ENCODE data around the gene ZG16B. TPM values are rescaled to one million over a fixed set of nuclear protein-coding genes. Genes with fewer than 3 reads are reported as not detected.

ZG16B gene
- total RNA-seq, 1 donor from 2014 or later: 0.13 TPM

GRCh38 chr16:2822496-2822895 is 7.6 kb upstream of the ZG16B start:
- DNase-seq (ENCODE audit: low read depth, low spot score): no peak

DNA sequence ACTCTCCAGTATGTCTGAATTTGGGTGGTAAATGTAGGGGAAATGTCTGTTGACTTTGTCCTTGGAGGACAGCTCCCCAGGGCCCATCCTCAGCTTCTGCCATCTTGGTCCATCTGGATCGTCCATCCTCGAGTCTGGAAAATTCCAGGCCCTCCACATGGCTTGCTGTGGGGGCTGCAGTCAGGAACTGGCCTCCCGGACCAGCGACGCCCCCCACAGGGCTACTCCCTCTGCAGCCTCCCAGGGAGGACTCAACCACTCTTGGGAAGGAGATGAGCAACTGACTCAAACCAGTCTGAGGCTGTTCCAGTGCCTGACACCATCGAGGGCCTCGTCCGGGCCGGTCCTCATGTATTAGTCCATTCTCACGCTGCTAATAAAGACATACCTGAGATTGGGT is 5.5 kb upstream of the ZG16B start:
- DNase-seq (ENCODE audit: low read depth, low spot score): no peak

DNA sequence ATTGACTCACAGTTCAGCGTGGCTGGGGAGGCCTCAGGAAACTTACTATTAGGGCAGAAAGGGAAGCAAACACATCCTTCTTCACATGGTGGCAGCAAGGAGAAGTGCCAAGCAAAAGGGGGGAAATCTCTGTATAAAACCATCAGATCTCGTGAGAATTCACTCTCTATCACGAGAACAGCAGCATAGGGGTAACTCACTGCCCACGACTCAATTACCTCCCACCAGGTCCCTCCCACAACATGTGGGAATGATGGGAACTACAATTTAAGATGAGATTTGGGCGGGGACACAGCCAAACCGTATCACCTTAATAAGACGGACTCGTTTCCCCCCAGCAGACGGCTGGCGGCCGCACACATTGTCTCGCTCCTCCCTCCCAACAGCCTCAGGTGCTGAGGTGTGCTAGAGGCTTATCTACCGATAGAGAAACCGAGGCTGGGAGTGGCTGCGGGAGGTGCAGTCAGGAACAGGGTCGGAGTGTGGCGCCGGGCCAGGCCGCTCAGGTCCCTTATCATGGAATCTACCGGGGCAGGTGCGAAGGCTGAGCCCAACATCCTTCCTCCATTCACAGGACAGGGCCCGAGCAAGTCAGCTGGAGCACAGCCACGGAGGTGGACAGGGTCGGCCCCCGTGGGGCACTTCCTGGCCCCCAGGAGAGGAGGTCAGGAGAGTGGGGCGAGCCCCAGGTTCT is 4.9 kb upstream of the ZG16B start:
- no peak for DNase-seq (ENCODE audit: low read depth, low spot score)

DNA sequence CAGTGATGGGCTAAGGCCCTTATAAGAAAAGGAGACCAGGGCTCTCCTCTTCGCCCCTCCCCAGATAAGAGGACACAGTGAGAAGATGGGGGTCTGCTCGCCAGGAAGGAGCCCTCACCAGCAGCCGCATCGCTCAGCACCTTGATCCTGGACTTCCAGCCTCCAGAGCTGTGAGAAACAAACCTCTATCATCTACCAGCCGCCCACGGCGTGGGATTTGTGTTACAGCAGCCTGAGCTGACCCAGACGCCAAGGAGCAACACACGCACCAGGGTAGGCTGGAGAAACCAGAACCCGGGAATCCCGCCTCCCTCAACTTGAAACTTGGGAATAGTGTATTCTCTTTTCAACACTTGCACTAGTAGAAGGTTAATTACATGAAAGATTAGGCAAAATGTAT is 4.2 kb upstream of the ZG16B start:
- no peak for DNase-seq (ENCODE audit: low read depth, low spot score)

DNA sequence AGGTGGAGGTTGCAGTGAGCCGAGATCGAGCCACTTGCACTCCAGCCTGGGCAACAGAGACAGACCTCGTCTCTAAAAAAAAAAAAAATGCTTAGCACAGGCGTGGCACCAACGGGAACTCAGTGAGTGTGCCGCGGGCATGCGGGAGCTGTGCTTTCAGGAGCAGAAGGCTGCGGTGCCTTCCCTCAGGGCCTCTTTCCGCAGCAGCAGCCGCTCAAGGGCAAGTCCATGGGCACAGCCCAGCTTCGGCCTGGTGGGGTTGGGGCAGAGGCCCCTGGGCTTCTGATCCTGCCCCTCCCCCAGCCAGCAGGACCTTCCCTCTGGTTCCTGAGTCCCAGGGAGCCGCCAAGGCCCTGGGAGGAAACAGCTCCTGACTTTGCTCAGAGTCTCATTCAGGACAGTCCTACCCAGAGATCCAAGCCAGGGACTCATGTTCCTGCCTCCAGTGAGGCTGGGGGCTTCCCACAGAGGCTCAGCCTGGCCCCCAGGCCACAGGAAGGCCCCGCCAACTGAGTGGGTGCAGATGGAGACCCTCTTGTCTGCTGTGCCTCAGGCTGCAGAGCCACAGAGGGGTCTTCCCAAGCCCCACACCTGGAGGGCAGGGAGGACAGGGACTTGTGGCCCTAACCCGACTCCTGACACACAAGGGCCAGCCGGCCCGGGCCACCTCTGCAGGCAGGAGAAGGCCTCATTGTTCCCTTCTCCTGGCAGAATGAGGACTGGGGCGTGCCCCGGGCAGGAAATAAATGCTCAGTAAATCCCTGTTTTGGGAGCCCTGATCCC is 3.3 kb upstream of the ZG16B start:
- no peak for DNase-seq (ENCODE audit: low read depth, low spot score)

GRCh38 chr16:2827374-2827791 is 2.7 kb upstream of the ZG16B start:
- DNase-seq (ENCODE audit: low read depth, low spot score): no peak

DNA sequence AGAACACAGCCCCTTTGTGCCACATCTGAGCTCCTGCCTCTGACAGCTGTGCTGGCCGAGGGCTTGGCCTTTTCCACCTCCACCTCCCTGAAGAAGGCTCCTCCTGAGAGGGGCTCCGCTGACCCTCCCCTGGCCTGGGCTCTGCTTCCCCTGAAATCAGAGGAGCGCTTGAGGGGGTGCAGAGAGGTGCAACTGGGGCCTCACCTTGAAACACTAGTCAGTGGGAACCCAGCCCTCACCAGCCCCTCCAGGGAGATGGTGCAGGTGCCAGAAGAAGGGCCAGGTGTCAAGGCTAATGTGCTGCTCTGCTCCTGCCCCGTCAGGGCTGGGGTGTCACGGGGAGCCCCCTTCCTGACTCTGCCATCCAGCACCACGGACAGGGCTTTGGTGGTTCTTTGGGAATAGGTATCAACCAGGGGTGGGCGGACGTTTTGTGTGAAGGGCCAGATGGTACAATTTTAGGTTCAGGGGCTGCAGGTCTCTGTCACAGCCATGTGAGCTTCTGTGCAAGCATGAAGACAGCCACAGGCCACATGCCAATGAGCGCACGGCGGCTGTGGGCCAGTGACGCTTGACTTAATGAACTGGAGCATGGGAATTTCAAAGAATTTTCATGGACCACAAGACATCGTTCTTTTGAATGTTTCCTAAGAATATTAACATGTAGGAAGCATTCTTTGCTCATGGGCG is 2.1 kb upstream of the ZG16B start:
- DNase-seq (ENCODE audit: low read depth, low spot score): no peak

DNA sequence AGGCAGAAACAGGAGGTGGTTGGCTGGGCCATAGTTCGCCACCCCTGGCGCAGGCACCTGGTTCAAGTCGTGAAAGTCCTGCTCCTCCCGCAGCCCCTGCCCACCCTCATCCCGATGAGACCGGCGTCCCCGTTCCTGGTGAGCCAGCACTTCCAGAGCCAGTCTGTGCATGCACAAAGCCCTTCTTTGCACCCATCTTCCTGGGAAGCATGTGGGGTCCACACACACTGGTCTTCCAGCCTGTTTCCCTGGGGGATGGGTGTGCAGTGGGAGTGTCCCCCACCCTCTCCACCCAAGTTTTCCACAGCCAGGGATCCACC is 1.6 kb upstream of the ZG16B start:
- DNase-seq (ENCODE audit: low read depth, low spot score): no peak

DNA sequence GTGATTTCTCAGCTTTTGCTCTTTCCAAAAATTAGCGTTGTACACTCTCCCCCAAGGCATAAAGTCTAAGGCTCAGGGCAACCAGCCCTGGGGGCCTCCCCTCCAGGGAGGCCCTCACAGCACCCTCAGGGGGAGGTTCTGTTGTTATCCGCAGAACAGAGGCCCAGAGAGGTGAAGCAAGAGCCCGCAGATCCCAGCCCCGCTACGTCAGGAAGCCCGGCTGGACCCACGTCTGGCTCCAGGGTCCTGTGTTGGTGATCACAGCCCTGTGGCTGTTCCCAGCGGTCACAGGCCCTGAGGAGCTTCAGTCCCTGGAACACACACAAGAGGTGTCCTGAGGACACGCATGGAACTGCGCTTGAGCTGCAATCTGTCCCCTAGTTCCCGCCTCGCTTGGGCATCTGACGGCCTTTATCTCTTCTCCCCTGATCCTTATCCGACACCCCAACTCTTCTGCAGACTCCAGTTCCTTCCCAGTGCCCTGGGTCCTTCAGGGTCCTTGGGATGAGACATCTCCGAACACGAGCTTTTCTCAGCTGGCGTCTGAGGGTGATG is 1.1 kb upstream of the ZG16B start:
- DNase-seq (ENCODE audit: low read depth, low spot score): no peak

- no peak for DNase-seq (ENCODE audit: low read depth, low spot score)
Measured at GRCh38 chr16:2830355-2830695, 222 bp downstream of the ZG16B start.

- DNase-seq (ENCODE audit: low read depth, low spot score): no peak
Measured at GRCh38 chr16:2831203-2831602, 1.1 kb downstream of the ZG16B start.

DNA sequence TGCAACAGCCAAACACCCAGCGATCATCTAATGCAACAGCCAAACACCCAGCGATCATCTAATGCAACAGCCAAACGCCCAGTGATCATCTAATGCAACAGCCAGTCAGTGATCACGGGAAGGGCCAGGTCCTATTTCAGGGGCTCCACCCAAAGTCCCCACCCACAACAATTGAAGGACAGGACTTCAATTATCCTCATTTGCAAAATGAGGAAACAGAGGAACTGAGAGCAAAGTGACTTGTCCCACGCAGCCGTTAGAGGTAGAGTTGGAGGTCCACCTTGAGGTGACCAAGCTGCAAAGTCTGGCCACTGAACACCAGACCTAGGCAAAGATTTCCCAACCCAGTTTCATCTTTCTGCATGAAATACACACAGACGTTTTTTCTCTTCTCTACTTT is 3.7 kb downstream of the ZG16B start:
- DNase-seq (ENCODE audit: low read depth, low spot score): no peak

- DNase-seq (ENCODE audit: low read depth, low spot score): no peak
Measured at GRCh38 chr16:2834968-2835367, 4.9 kb downstream of the ZG16B start.

- DNase-seq (ENCODE audit: low read depth, low spot score): peak; percentile 26
Measured at GRCh38 chr16:2835638-2836493, 5.8 kb downstream of the ZG16B start.

DNA sequence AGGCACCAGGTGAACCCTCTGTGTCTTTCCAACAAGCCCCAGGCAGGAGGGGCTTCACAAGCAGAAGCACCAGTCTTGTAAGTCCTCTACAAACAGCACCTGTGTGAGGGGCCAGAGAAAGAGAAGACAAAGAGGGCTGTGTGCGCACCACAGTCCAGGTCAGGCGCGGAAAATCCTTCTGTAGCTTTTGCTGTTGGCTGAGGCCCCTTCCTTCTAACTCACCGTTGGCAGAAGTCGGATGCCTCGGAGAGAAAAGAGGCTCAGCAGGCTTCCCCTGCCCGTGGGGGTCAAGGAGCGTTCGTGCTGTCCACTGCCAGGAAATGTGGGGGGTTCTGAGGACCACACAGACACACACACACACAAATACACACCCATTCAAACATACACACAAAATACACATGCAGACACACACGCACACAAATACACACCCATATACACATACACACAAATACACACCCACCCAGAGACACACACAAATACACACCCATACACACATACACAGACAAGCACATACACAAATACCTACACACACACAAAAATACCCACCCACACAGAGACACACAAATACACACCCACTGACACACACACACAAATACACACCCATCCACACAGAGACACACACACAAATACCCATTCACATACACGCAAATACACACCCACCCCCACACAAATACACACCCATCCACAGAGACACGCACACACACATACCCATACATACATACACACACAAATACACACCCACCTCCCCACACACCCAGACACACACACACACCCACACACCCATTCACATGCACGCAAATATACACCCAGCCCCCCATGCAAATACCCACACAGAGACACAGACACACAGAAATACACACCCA is 6.8 kb downstream of the ZG16B start:
- no peak for DNase-seq (ENCODE audit: low read depth, low spot score)

GRCh38 chr16:2838928-2839327 is 8.8 kb downstream of the ZG16B start:
- peak; percentile 36 for DNase-seq (ENCODE audit: low read depth, low spot score)

DNA sequence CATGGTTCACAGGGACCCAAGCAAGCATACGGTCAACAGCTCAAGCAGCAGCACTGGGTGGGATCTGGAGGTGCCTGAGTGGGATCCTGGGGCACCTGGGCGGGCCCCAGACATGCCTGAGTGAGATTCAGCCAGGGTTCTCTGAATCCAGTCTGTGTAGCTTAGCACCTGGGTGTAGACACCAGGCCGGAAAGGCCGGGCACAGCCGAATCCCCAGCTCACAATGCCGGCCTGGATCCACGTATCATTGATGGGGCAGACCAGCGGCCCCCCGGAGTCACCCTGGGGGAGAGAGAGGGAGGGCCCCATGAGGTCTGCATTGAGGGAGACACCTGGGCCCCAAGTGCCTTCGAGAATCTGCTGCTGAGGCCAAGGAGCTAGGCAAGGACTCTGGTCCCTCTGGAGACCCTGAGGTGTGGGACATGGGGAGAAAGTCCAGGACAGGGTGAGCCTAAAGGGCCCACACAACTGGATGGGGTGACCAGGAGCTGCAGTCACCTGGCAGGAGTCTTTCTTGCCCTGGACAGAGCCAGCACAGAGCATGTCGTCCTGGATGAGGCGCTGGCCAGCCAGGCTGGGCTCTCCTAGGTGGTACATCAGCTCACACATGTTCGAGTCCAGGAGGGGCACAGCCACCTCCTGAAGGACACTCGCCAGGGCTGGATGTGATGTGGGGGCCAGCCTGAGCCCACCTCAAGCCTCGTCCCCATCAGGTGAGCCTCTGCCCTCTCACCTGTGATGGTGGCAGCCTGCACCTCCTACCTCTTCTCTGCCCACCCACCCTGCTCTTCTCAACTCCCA is 9.7 kb downstream of the ZG16B start:
- DNase-seq (ENCODE audit: low read depth, low spot score): no peak

- no peak for DNase-seq (ENCODE audit: low read depth, low spot score)
Measured at GRCh38 chr16:2840914-2841313, 10.8 kb downstream of the ZG16B start.

DNA sequence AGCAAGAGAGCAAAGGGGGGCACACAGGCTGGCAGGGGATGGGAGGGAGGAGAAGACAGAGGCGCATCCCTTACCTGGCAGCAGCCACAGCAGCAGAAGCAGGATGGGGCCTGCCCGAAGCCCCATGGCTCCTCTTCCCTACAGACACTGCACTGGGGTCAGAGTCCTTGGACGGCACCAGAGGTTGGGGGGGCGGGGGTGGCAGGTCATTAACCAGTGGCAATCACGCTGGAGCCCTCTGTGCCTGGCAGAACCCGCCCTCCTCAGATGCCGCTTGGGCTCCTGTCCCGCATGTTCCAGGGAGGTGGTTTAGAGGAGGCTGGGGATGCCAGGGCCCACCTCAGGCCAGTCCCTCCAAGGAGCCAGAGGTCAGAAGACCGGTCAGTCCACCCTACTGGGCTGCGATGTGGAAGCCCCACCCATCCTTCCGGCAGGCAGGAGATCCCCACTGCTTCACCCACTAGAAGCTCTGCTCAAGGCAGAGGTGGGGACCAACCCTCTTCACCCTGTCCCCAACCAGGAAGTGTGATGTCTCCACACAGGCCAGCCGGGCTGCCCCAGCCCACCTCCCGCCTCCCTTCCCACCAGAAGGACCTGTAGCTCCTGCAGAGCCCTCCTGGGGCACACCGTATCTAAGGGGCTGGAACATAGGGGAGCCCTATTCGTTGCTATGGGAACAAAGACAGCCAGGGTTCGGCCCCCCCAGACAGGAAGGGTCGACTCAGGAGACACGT is 11.7 kb downstream of the ZG16B start:
- no peak for DNase-seq (ENCODE audit: low read depth, low spot score)
